MM.1S (cell line): ENCODE measurements around the gene SOBP.

ENCODE experiments used
- DNase-seq: peaks from one replicate; pipeline ENCODE4 v3.0.0-alpha.2; 2015
- H2AFZ ChIP-seq: fragments of 300-600 bp; sonication (generic); 2 replicates; pipeline ENCODE4 v1.6.0; 2016; ENCODE audit warnings: antibody characterized with exemption, low read length
- H3F3A ChIP-seq: fragments of 300-600 bp; sonication (generic); 2 replicates; pipeline ENCODE4 v1.6.1; 2016; ENCODE audit warnings: mild to moderate bottlenecking, antibody characterized with exemption, low read length, moderate library complexity, mixed read lengths; ENCODE audit not compliant: insufficient read depth
- H3K27ac ChIP-seq: fragments of 300-600 bp; sonication (generic); 2 replicates; pipeline ENCODE4 v1.5.1; 2016; ENCODE audit warnings: mild to moderate bottlenecking, low read length
- H3K27me3 ChIP-seq: fragments of 300-600 bp; sonication (generic); replicated peaks from 2 replicates; pipeline ENCODE4 v1.6.0; 2016; ENCODE audit warnings: low read length; ENCODE audit not compliant: insufficient read depth
- H3K36me3 ChIP-seq: fragments of 300-600 bp; sonication (generic); replicated peaks from 2 replicates; pipeline ENCODE4 v1.6.1; 2016; ENCODE audit warnings: mild to moderate bottlenecking, low read length, mixed read lengths; ENCODE audit not compliant: insufficient read depth
- H3K4me1 ChIP-seq: fragments of 300-600 bp; sonication (generic); 2 replicates; pipeline ENCODE4 v1.6.1; 2016; ENCODE audit warnings: low read length, mixed read lengths
- H3K4me2 ChIP-seq: fragments of 300-600 bp; sonication (generic); 2 replicates; pipeline ENCODE4 v1.6.0; 2016; ENCODE audit warnings: low read depth, low read length
- H3K4me3 ChIP-seq: fragments of 300-600 bp; sonication (generic); 2 replicates; pipeline ENCODE4 v1.5.1; 2016; ENCODE audit warnings: low read length, mixed read lengths
- H3K79me2 ChIP-seq: fragments of 300-600 bp; sonication (generic); 2 replicates; pipeline ENCODE4 v1.6.1; 2016; ENCODE audit warnings: mixed run types, low read length, mixed read lengths
- H3K9ac ChIP-seq: fragments of 300-600 bp; sonication (generic); 2 replicates; pipeline ENCODE4 v1.6.1; 2016; ENCODE audit warnings: low read length, mixed read lengths
- H3K9me2 ChIP-seq: fragments of 300-600 bp; sonication (generic); replicated peaks from 2 replicates; pipeline ENCODE4 v1.6.1; 2016; ENCODE audit warnings: mild to moderate bottlenecking, low read length, mixed read lengths; ENCODE audit not compliant: insufficient read depth
- H3K9me3 ChIP-seq: fragments of 300-600 bp; sonication (generic); replicated peaks from 2 replicates; pipeline ENCODE4 v1.6.1; 2016; ENCODE audit warnings: mild to moderate bottlenecking, low read length, mixed read lengths; ENCODE audit not compliant: insufficient read depth
- H4K20me1 ChIP-seq: fragments of 300-600 bp; sonication (generic); 2 replicates; pipeline ENCODE4 v1.6.1; 2016; ENCODE audit warnings: mild to moderate bottlenecking, low read length, moderate library complexity, mixed read lengths; ENCODE audit not compliant: insufficient read depth
- CTCF ChIP-seq: fragments of 300-600 bp; sonication (generic); IDR thresholded peaks from 2 replicates; pipeline ENCODE4 v1.5.1; 2016; ENCODE audit warnings: antibody characterized with exemption, low read length, mixed read lengths
- EZH2 ChIP-seq: fragments of 300-600 bp; sonication (generic); optimal IDR thresholded peaks from 2 replicates; pipeline ENCODE3; 2017; ENCODE audit warnings: low read depth, mild to moderate bottlenecking, antibody characterized with exemption, low read length, mixed read lengths
- EZH2phosphoT487 ChIP-seq: fragments of 300-600 bp; sonication (generic); IDR thresholded peaks from 2 replicates; pipeline ENCODE4 v1.6.1; 2018; ENCODE audit warnings: antibody characterized with exemption, low read length

The SOBP gene

GRCh38 chr6:107668743-107669474 lies 179.0 kb downstream of the SOBP start:
- no peak for TF ChIP-seq EZH2phosphoT487
- no peak for TF ChIP-seq EZH2
- no peak for TF ChIP-seq CTCF

GRCh38 chr6:107670792-107671199 lies 180.9 kb downstream of the SOBP start:
- H4K20me1 ChIP-seq: no peaks in the 10 kb centered on the region
- no peaks in the 10 kb centered on the region for H3K9me2 ChIP-seq
- H3K79me2 ChIP-seq: no peaks in the 10 kb centered on the region
- DNase-seq: no peak
- H3K27me3 ChIP-seq: no peaks in the 10 kb centered on the region
- no peaks in the 10 kb centered on the region for H3F3A ChIP-seq
- H3K4me3 ChIP-seq: no peak overlapping the region
- H3K9ac ChIP-seq: no peak overlapping the region
- peak overlapping the region; percentile 14 for H3K4me2 ChIP-seq
- H3K9me3 ChIP-seq: no peaks in the 10 kb centered on the region
- TF ChIP-seq EZH2 (no peak), EZH2phosphoT487 (no peak), CTCF (no peak)
- peaks cover 21% of the 10 kb centered on the region for H3K4me1 ChIP-seq
- H3K27ac ChIP-seq: no peak overlapping the region
- no peak overlapping the region for H2AFZ ChIP-seq
- H3K36me3 ChIP-seq: no peaks in the 10 kb centered on the region

More at GRCh38 chr6:107668743-107669474, 179.0 kb downstream of the SOBP start:
- no peaks in the 10 kb centered on the region for H3F3A ChIP-seq
- no peaks in the 10 kb centered on the region for H3K9me2 ChIP-seq
- no peak overlapping the region for H3K27ac ChIP-seq
- H2AFZ ChIP-seq: no peak overlapping the region
- no peaks in the 10 kb centered on the region for H4K20me1 ChIP-seq
- H3K4me2 ChIP-seq: no peak overlapping the region
- H3K79me2 ChIP-seq: no peaks in the 10 kb centered on the region
- H3K4me1 ChIP-seq: peaks cover 22% of the 10 kb centered on the region
- H3K4me3 ChIP-seq: no peak overlapping the region
- H3K9ac ChIP-seq: no peak overlapping the region
- H3K9me3 ChIP-seq: no peaks in the 10 kb centered on the region
- no peaks in the 10 kb centered on the region for H3K36me3 ChIP-seq
- DNase-seq: no peak
- no peaks in the 10 kb centered on the region for H3K27me3 ChIP-seq

DNA sequence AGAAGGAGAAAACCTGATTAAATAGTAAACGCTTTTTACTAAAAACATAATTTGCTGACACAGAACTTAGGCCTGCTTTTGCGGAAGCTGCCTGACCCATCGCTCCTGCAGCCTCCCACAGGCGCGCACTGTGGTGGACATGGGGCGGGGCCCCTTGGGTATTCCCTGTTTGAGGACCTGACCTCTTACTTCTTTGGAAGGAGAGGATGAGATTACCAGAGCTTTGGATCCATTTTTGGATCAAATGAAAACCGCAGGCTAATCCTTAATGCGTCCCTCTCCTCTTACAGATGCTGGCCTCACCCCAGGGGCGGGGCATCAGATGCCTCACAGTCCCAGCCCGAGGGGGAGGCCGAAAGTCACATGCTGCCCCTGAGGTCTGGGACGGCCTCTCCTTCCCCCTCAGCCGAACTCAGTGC lies 183.2 kb downstream of the SOBP start:
- H3K4me2 ChIP-seq: no peak overlapping the region
- H4K20me1 ChIP-seq: no peaks in the 10 kb centered on the region
- H3F3A ChIP-seq: no peaks in the 10 kb centered on the region
- no peak overlapping the region for H2AFZ ChIP-seq
- no peak for TF ChIP-seq EZH2phosphoT487
- TF ChIP-seq CTCF: no peak
- TF ChIP-seq EZH2: no peak
- peaks cover 16% of the 10 kb centered on the region for H3K4me1 ChIP-seq
- DNase-seq: no peak
- no peak overlapping the region for H3K9ac ChIP-seq
- H3K9me2 ChIP-seq: no peaks in the 10 kb centered on the region
- H3K27me3 ChIP-seq: no peaks in the 10 kb centered on the region
- H3K36me3 ChIP-seq: no peaks in the 10 kb centered on the region
- no peak overlapping the region for H3K27ac ChIP-seq
- H3K79me2 ChIP-seq: no peaks in the 10 kb centered on the region
- H3K4me3 ChIP-seq: no peak overlapping the region
- no peaks in the 10 kb centered on the region for H3K9me3 ChIP-seq
